Measurements from ENCODE around the gene OXGR1.
"Not testable (repeated sequence)": the region's sequence is repeated elsewhere in the genome, so short reads cannot be mapped to it uniquely, and the experiment has no call there.

The OXGR1 gene

DNA sequence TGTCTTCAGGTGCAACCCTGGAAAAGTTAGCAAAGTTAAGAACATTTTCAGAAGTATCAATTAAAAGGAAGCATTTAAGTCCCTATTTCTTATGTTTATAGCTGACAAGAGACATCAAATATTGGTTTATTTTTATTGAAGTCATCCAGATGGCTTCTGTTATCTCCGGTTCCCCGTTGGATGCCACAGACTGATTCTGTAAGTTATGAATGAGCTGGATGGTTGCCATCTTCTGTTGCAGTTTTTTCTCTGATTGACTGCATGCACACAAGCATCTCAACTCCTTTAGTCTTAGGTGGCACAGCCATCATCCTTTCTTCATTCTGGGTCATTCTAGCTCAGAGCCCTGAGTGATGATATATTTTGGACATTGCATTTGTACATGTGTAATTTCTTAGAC, 10.6 kb upstream of the OXGR1 start:
- no peak for DNase-seq

DNA sequence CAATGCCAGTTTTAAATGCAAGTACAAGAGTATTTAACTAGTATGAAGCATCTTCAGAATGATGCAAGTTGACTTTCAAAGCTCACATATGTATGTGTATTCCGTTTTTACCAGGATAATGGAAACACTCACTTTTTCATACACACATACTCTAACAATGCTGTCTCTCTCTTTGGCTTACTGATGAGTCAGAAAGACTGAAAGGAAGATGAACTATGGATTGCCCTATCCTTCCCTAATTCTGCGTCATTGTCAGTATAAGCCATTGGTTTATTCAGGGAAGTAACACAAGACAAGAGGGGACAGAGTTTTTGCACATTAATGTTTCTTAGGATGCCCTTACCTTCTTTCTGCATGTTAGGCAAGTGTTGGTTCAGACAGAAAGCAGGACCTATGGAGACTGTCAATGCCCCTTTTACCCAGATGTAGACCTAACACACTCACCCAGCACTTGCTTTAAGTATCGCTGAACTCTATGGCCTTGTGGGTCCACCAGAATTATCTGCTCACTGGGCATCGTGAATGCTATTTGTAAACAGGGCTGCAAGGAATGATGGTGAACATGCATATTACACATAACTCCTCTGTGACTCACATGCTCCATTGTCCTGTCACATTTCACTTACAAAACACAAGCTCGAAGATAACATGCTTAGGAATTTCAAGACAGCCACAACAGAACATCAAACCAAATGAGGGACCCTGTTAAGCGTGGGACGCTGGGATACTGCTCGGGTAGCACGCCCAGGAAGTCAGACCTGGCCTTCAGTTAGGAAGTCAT, 10.0 kb upstream of the OXGR1 start:
- peak; percentile 36 to 82 (median 60) for DNase-seq

DNA sequence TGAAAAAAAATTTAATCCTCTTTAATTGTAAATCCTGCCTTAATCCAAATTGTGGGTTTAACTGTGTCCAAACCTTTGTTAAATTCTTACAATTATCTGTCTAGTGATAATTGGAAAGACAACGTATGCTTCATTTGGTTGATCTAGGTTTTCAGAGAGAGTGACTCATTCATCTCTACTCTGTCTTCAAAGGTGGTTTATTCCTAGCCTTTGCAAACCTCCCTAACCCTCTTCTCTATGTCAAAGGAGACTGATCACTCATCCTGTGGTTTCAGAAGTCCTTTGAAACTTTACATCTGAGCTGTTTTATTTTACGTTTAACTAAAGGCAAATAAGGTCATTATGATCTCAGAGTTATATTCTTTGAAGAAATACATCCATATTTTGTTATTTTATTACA, 8.8 kb upstream of the OXGR1 start:
- DNase-seq: no peak

DNA sequence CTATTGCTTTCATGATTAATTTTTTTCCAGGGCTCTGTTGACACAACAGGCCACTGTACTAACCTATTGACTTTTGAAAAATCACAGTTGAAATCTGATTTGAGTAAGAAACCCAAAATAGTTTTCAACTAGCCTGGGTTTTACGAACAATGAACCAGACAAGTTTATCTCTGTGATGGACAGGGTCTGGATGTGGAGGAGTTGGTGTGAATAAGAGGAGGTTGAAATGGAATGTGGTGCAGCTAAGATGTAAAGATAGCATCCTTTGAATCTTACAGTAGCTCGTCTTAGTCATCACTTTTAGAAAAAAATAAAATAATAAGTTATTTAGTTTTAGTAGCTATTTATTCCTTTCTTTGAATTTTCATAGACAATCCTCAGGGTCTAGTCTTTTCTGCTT, 8.3 kb upstream of the OXGR1 start:
- no peak for DNase-seq

DNA sequence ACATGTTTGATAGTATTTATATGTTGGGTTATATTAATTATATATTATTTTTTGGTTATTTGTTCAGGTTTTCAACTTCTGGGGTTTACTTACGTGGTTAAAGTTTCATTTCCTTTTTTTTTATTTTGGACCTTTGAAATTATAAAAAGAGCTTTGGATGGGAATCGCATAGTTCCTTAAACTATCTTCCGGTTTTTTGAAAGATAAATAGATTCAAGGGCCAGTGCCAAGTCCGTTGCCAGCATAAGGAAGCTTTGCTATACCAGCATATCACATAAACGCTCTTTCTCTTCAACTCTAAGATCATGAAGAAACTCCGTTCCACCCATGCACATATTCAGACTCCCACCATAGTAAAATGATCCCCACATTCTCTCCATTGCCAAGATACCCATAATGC, 7.4 kb upstream of the OXGR1 start:
- peak; percentile 63 to 89 (median 76) for DNase-seq

DNA sequence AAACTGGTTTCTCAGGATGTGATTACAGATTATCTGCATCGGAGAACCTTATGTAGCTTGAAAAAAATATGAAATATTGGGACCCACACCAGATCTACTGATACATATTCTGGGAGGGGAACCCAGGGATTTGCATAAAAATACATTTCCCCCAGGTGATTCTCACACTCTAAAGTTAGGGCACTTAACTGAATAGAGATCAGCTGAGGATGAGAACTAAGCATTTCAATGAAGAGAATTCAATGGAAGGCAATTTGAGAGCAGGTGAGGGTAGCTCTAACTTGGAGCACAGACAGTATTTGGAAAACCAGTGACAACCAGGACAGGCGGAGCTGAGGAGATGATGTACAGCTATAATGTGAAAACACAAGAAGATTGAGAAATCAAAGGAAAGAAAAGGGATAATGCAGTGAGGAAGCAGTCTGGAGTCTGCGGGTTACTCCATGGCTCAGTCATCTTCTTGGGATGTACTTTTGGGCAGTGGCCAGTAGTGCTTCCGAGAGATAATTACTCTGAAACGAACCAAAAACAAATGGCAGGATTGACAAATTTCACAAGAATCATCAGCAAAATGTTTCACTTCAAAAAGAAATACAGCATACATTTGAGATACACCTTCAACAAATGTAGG, 6.1 kb upstream of the OXGR1 start:
- DNase-seq: no peak

DNA sequence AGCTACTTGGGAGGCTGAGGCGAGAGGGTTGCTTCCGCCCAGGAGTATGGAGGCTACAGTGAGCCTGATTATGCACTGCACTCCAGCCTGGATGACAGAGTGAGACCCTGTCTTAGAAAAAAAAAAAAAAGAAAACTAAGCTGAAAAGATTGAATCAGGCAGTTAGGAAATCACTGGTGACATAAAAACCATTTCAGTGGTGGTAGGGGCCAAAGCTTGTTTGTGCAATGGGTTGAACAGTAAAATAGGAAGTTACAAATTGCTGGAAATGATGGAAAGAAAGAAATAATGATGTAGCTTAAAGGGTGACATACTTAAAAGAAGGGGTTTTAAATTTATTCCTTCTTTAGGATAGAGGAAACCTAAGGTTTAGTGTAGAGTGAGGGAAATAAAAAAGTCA, 4.8 kb upstream of the OXGR1 start:
- DNase-seq: peak; percentile 13 to 72 (median 44)

DNA sequence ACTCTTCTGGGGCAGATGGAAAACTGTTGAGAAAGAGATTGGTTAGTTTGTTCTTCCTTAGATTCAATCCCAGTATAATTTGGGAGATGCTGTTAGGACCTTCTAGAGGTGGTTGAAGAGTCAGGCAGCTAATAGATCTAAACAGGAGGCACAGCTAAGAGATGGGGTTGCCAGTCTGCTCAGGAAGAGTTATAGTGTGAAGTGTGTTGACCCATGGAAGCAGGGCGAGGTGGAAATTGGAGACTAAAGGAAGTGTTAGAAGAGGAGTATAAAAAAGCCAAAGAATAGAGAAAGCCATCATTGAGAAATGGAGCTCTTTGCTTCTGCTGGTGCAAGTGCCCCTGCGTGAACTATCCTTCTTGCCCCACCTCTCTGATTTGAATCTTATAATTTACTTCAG, 3.8 kb upstream of the OXGR1 start:
- DNase-seq: no peak

DNA sequence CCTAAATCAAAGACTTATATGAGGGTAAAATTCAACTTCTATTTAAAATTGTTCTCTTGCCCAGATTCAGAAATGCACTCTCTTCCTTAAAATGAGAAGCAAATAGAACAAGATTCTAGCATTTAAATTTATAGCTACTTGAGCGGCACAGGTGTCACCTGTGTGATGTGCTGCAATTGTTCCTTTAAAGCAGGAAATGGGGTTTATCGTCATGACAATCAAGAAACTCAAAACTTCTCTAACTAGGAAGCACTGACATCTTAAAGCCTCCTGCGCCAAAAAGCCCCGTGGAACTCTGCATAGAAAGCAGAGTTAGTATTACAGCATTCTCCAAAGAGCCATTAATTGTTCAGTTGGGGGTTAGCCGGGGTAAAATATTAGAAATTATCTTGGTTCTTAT, 2.6 kb upstream of the OXGR1 start:
- no peak for DNase-seq

DNA sequence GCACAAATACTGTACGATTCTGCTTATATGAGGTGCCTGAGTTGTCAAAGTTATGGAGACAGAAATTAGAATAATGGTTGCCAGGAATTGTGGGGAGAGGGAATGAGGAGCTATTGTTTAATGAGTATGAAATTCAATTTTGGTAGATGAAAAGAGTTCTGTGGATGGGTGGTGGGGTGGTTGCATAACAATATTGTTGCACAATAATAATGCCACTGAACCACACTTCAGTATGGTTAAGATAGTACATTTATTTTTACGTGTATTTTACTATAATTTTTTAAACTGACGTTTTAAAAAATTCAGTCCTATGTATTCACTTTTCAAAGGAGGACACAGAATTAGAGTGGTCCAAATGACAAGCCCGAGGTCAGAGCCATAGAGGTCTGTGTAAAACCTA, 1.8 kb upstream of the OXGR1 start:
- DNase-seq: no peak

DNA sequence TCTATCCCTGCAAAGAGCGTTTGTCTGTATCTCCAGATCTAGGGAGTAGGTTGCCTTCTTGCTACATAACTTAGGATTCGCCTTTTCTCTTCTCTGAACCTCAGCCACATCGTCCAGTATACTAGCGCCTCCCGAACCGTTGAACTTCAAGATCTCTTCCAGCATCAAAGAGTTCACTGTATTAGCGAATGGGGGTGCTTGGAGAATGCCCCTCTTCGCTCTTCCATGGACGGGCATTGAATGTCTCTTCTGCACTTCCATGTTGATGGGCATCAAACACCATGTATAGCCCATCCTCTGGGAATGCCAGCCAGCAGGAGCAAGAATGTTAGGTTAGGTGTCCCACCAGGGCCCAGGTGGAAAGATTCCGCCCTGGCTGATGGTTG, 575 bp upstream of the OXGR1 start:
- DNase-seq: no peak

DNA sequence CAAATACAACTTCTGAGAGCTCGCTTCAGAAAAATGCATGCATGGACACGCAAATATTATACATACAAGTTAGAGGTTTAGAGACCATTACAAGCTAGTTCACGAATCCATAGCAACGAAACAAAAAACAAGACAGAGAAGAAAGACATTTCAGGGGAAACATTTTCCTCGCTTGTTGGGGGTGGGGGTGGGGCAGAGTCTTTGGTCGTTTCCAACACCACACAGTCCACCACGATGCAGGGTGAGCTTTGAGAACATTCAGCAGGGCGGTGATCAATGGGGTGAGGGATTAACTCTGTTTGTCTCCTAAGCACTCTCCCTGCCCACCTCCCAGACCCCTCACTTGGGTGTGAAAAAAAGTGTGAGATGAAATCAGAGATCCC, 651 bp downstream of the OXGR1 start:
- no peak for DNase-seq

DNA sequence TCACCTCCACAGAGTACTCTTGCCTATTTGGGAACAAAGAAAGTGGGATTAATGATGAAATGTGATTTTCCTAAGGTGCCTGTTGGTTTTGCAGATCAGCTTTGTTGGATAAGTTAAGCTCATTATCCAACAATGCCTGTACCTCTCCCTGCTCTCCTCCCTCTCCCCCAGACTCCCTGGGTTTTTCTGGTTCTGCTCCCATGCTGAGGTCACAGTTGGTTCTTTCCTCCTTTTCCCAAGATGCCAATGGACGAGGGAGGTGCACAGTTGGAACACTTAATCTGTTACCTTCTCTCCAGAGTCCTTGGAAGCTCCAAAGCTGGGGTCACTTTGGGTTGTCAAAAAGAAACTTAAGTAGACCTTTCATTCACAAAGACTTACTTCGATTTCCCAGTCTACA, 1.6 kb downstream of the OXGR1 start:
- DNase-seq: no peak

DNA sequence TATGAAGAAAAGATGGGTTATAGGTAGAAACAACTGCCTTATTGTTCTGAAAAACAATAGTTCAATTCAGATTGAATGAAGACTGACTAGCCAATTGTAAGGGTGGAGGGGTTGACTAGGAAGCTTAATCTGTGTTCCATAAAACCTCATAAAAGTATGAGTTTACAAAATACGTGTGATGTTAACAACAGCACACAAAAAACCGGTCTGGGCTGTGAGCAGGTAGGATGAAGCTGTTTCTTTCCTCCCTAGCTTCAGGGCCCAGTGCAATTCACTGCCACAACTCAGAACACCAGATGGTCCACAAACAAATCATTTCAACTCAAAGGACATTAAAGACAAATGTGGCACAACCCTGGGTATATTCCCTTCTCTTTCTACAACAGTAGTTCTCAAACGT, 3.2 kb downstream of the OXGR1 start:
- DNase-seq: no peak

DNA sequence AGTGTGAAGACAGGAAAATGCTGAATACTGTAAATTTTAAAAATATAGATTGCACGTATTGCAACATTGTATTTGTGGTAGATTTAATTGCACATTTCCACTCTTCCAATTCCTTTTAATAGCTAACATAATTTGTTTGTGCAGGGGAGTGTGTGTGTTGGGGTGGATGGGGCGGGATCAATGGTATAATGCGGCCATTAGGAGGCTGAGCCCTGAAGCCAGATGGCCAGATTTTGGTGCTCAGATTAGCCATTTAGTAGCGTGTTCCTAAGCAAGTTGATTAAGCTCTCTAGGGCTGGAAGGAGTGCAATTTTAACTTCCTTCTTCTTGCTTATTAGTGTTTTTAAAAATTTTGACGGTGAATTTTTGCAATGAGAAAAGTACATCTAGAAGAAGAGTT, 5.8 kb downstream of the OXGR1 start:
- no peak for DNase-seq

DNA sequence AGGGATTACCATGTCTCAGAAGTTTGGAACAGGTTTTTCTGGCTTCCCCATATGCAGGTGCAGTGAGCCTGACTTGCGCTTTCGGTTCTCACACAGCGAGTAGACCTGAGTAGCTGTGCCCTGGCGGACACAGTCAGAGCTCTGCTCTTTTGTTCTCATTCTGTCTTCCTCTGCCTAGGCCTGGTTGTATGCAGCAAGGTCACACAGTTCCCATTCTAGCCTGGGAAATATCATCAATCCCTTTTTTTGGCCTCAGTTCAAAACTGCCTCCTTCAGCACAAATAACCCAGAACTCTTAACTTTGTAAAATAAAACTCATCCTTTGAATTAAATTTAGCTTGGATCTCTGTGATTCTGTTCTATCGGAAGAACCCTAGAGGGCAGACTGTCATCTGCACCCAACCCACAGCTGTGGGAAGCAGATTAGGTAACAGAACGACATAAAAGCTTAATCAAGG, 10.2 kb downstream of the OXGR1 start:
- peak in 2 of 4 experiments; percentile 11 to 30 for DNase-seq

DNA sequence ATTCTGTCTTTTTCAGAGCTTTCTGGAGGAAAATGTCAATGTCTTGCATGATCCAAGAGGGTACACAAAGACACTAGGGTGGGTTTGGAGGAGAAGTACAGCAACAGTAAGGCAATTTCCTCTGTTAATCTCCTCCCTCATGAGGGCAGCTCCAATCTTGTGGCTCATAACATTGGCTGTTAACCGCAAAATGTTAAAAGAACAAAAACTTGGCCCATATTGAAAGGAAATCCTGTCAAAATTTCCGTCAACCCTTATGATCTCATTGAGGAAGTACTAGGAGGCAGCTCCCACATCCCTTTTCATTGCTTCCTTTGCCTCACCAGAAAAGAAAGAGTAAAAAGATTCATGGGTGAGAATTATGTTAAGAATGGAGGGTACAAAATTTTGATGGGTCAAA, 11.6 kb downstream of the OXGR1 start:
- peak; percentile 60 to 89 (median 76) for DNase-seq

DNA sequence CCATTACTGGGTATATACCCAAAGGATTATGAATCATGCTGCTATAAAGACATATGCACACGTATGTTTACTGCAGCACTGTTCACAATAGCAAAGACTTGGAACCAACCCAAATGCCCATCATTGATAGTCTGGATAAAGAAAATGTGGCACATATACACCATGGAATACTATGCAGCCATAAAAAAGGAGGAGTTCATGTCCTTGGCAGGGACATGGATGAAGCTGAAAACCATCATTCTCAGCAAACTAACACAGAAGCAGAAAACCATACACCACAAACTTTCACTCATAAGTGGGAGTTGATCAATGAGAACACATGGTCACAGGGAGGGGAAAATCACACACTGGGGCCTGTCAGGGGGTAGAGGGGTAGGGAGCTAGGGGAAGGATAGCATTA, 14.4 kb downstream of the OXGR1 start:
- not testable (repeated sequence) for DNase-seq

DNA sequence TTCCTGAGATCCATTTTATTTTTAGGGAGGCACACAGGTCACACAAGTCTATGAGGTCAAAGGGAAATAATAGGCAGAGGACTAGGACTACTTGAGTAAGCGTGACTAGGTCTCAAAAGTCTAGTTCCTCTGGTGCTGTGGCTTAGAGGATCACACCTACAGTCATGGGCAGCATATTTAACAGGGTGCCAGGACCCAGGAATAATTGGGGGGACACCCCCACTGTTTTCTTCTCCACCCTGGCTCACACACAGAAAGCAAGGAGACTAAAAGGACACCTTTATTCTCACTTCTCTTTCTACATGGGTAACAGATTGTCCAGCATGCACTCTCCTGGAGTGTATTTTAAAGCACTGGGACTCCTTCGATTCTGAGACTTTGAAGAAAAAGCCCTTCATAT, 26.2 kb downstream of the OXGR1 start:
- DNase-seq: no peak

DNA sequence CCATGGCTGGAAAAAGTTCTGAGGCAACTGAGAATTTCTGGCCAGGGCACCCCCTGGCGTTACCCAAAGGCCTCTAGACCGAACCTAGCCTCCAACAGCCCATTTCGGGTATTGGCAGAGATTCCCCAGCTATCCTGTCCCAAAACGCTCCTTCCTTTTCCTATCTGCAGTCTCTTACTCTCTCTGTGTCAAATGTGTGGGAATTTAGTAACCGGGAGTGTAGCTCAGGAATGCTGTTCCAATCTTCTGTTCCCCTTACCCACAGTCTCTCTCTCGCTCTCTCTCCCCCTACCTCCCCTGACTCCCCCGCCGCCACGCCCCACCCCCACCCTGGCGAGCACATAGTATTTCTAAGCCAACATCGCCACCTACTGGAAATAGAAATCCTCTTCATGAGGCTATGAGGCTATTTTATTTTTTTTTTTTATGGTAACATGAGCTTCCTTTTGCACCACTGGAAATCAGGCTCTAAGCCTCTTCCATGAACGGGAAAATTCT, 27.0 kb downstream of the OXGR1 start:
- no peak for DNase-seq

DNA sequence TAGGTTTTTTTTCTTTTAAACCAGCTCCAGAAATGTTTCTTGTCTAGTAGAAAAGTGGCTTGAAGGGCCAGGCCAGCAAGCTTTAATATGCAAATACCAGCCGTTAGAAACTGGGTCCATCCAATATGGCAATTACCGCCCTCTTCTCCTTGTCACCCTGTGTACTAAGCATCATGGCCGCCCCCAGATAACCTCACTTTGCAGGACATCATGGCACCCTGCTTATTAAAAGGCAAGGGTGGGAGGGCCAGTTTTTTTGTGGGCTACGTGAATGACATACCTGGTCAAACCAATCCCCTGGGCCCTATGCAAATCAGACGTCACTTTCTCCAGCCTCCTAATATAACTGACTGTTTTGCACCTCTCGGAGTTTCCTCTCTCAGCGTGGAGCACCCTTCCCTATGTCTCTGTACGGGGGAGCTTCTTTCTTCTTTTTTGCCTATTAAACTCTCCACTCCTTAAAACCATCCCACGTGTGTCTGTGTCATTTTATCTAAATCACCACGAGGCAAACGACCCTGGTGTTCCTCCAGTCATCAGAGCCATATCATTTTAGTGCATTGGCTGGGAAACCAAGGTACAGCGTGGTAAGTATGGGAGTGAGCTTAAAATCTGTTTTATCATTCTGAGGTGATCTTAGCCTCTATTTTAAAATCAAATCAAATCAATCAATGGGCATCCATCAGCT, 27.7 kb downstream of the OXGR1 start:
- DNase-seq: no peak

DNA sequence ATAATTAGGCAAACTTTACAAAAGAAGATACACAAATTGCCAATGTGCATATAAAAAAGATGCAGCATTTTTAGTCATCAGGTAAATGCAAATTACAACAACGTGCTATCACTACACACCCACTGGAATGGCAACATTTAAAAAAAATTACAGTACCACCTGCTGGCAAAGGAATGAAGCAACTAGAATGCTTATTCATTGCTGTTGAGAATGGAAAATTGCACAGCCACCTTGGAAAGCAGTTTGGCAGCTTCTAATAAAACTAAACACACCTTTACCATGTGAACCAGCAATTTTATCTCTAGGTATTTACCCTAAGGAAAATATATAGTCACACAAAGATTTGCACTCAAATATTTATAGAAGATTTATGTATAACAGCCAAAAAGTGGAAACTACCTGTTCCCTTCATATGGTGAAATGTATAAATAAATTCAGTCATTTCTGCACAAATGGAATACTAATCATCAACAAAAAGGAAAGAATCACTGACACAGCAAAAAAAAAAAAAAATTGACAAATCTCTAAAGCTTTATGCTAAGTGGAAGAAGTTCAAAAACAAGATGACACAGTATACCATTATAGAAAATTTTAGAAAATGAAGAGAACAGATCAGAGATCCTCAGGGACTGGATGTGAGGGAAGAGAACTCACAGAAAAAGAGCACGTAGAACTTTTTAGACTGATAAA, 30.3 kb downstream of the OXGR1 start:
- no peak for DNase-seq

DNA sequence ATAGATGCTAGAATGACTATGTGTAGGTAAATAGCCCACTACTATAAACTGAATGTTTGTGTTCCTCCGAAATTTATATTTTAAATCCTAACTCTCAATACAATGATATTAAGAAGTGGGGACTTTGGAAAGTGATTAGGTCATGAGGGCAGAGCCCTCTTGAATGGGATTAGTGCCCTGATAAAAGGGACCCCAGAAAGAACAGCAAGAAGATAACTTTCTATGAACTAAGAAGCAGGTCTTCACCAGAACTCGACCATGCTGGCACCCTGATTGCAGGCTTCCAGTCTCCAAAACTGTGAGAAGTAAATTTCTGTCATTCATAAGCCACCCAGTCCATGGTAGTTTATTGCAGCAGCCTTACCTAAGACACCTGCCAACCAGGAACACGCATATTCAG, 33.9 kb downstream of the OXGR1 start:
- DNase-seq: no peak

Measured in suppressor macrophage (primary cell).